RWPE1 (cell line): ENCODE data around the gene MYO1E.

Experiments
- CTCF ChIA-PET: fragments of 350-600 bp; sonication (Branson Sonifier 250); formaldehyde crosslinking; extraction: SDS; loops from one replicate; lab custom pipeline; 2021; lab: Yijun Ruan, JAX
- POLR2A ChIA-PET: fragments of 400-600 bp; formaldehyde crosslinking; extraction: SDS; loops from one replicate; lab custom pipeline; 2020; ENCODE audit warnings: antibody characterized with exemption; ENCODE audit not compliant: low non-redundant PET; lab: Yijun Ruan, JAX
- DNase-seq: peaks from one replicate; pipeline ENCODE4 v3.0.0; 2012; ENCODE audit warnings: low spot score
- H3K27ac ChIP-seq: fragments of 450-650 bp; 2 replicates; pipeline ENCODE4 v1.5.1; 2017
- TF ChIP-seq, protein P1 (sequence below): fragments of 450-650 bp; conservative IDR thresholded peaks from 2 replicates; pipeline ENCODE4 v1.5.1; 2017; ENCODE audit warnings: low read depth, mild to moderate bottlenecking

The MYO1E gene

GRCh38 chr15:59311195-59311594 is 61.5 kb downstream of the MYO1E start:
- CTCF ChIA-PET: no interaction called here
- DNase-seq: no peak
- POLR2A ChIA-PET: no interaction called here
- H3K27ac ChIP-seq: no peak overlapping the region
- TF ChIP-seq, protein P1, sequence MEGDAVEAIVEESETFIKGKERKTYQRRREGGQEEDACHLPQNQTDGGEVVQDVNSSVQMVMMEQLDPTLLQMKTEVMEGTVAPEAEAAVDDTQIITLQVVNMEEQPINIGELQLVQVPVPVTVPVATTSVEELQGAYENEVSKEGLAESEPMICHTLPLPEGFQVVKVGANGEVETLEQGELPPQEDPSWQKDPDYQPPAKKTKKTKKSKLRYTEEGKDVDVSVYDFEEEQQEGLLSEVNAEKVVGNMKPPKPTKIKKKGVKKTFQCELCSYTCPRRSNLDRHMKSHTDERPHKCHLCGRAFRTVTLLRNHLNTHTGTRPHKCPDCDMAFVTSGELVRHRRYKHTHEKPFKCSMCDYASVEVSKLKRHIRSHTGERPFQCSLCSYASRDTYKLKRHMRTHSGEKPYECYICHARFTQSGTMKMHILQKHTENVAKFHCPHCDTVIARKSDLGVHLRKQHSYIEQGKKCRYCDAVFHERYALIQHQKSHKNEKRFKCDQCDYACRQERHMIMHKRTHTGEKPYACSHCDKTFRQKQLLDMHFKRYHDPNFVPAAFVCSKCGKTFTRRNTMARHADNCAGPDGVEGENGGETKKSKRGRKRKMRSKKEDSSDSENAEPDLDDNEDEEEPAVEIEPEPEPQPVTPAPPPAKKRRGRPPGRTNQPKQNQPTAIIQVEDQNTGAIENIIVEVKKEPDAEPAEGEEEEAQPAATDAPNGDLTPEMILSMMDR: no peak

DNA sequence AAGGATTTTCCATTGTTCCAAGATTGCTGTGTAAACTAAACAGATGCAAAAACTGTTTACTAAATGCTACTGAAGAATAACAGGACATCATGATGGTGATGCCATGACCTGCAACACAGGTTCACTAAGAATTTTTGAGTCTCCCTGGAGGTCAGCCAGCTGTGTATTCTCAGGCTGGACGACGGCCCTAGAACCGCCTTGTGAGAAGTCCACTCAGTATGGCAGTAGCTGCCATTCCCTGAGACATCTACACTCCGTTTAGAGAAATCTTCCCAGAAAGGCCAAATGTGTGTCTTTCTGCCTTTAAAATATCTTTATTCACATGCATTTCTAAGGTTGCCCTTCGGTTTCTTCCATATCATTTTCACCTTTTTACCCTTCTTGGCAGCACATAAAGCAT is 63.3 kb downstream of the MYO1E start:
- no peak overlapping the region for H3K27ac ChIP-seq
- no peak for DNase-seq
- CTCF ChIA-PET: interaction anchor here (1.1 kb wide), 1 partner anchor 192 kb away, joined by 3 read pairs; no protein-coding TSS in a partner anchor
- POLR2A ChIA-PET: no interaction called here
- TF ChIP-seq, protein P1: no peak

GRCh38 chr15:59307165-59307537 is 65.5 kb downstream of the MYO1E start:
- DNase-seq: no peak
- H3K27ac ChIP-seq: peak overlapping the region; percentile 83
- ChIA-PET CTCF (no interaction called here), POLR2A (interaction anchor here (0.6 kb wide), 1 partner anchor 15 kb away, joined by 9 read pairs; no protein-coding TSS in a partner anchor)
- TF ChIP-seq, protein P1: no peak

- ChIA-PET POLR2A (interaction anchor here (0.6 kb wide), 1 partner anchor 15 kb away, joined by 9 read pairs; no protein-coding TSS in a partner anchor), CTCF (no interaction called here)
- peak overlapping the region; percentile 83 for H3K27ac ChIP-seq
- peak; percentile 30 for DNase-seq
- TF ChIP-seq, protein P1: no peak
These were observed 66.0 kb downstream of the MYO1E start for GRCh38 chr15:59306520-59307164.

GRCh38 chr15:59304807-59305206 is 67.9 kb downstream of the MYO1E start:
- peak overlapping the region; percentile 85 for H3K27ac ChIP-seq
- ChIA-PET POLR2A (interaction anchor here (0.7 kb wide), 1 partner anchor 61 kb away, joined by 3 read pairs; no protein-coding TSS in a partner anchor), CTCF (no interaction called here)
- no peak for DNase-seq
- TF ChIP-seq, protein P1: no peak

- TF ChIP-seq, protein P1: no peak
- peak overlapping the region; percentile 85 for H3K27ac ChIP-seq
- ChIA-PET POLR2A (no interaction called here), CTCF (no interaction called here)
- no peak for DNase-seq
These were observed 68.5 kb downstream of the MYO1E start for GRCh38 chr15:59304034-59304795.
